ENCODE data around the gene VPS26B. TPM values are rescaled to one million over a fixed set of nuclear protein-coding genes. Genes with fewer than 3 reads are reported as not detected.
"Not testable (repeated sequence)": the region's sequence is repeated elsewhere in the genome, so short reads cannot be mapped to it uniquely, and the experiment has no call there.

VPS26B gene
- total RNA-seq, 1 donor from 2014 or later, result 33.2 TPM

GRCh38 chr11:134282121-134283045 is 57.9 kb downstream of the VPS26B start:
- no peak for DNase-seq

GRCh38 chr11:134283461-134284230 is 59.2 kb downstream of the VPS26B start:
- DNase-seq, result no peak

DNA sequence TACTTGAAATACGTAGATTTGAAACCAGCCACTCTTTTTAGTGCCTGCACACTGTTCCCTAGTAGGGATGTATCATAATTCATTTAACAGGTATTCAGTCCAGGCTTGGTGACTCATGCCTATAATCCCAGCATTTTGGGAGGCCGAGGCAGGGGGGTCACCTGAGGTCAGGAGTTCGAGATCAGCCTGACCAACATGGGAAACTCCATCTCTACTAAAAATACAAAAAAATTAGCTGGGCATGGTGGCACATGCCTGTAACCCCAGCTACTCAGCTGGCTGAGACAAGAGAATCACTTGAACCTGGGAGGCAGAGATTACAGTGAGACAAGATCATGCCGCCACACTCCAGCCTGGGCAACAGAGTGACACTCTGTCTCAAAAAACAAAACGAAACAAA is 59.9 kb downstream of the VPS26B start:
- not testable (repeated sequence) for DNase-seq

DNA sequence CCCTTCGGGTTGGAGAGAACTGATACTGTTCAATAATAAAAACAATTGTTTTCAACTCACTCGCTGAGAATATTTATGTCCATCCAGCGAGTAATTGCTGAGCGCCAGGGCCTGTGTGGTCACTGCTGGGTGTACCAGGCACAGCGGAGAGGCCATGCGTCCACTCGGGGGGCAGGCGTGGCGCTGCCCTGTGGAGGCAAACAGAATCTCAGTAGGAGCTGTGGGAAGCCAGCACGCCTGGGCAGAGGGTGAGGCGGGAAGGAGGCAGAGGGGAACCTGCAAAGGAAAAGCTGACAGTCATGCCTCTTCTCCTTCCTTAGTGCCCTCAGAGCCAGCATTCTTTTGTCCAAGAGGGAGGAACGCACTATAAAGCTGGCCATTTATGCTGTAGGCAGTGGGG is 63.1 kb downstream of the VPS26B start:
- DNase-seq, result no peak

GRCh38 chr11:134288486-134288885 is 64.0 kb downstream of the VPS26B start:
- no peak for DNase-seq

- no peak for DNase-seq
These were observed 64.7 kb downstream of the VPS26B start for GRCh38 chr11:134289167-134289566.

GRCh38 chr11:134289789-134290188 is 65.3 kb downstream of the VPS26B start:
- no peak for DNase-seq

GRCh38 chr11:134290646-134291045 is 66.2 kb downstream of the VPS26B start:
- DNase-seq, result no peak

- DNase-seq, result no peak
These were observed 66.7 kb downstream of the VPS26B start for GRCh38 chr11:134291196-134291595.

- DNase-seq, result no peak
These were observed 68.2 kb downstream of the VPS26B start for GRCh38 chr11:134292661-134293060.

DNA sequence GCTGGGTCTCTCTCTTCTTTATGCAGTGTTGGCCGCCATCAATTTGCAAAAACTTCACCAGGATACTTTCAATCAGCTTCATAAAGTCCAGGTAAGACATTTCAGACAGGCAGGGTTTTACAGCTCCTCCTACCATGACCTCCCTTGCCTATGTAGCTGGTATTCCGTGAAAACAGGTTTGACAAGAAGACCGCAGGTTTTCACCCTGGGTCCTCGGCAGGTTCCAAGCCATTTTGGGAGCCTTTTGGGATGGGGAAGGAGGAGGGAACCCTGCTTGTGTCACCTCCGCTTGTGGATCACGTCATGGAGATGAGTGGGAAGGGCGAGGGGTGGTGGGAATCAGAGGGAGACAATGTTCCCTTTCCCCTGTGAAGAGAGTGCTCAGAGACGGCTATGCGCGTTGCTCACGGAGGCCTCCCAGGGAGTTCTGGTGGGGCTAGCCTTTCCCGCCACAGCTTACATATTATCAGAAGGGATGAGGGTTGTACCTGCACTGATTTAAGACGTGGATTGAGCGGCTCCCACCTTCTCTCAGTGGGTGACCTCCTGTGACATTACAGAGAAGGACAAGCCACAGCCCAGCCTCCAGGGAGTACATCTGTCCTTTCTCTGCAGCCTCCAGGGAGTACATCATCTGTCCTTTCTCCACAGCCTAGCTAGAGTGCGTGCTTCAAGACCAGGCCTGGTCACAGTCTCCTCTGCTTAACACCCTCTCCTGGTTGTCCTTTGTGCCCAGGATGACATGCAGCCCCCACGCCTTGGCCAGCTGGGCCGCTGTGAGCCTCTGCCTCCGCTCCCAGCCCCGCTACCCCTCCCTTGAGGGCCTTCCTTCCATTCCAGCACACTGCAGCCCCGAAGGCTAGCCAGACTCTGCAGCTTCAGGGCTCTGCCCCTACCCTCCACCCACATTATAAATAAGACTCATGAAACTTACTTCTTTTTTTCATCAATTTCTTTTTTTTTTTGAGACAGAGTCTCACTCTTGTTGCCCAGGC is 68.9 kb downstream of the VPS26B start:
- DNase-seq, result no peak

- no peak for DNase-seq
These were observed 70.2 kb downstream of the VPS26B start for GRCh38 chr11:134294664-134295063.

Other genes with a start within 250 kb of the VPS26B start
- 41.0 TPM for gene JAM3, start 155.6 kb upstream of the VPS26B start, total RNA-seq
- gene NCAPD3, start 704 bp upstream of the VPS26B start, total RNA-seq, result 22.2 TPM
- 28.8 TPM for gene THYN1, start 28.7 kb downstream of the VPS26B start, total RNA-seq
- 22.4 TPM for gene ACAD8, start 28.9 kb downstream of the VPS26B start, total RNA-seq
- 0.39 TPM for gene GLB1L3, start 51.7 kb downstream of the VPS26B start, total RNA-seq
- 2.7 TPM for gene GLB1L2, start 107.3 kb downstream of the VPS26B start, total RNA-seq
- 0.79 TPM for gene B3GAT1, start 187.6 kb downstream of the VPS26B start, total RNA-seq